HepG2 (cell line): ENCODE measurements around the gene AP2B1. TPM values are rescaled to one million over a fixed set of nuclear protein-coding genes. Genes with fewer than 3 reads are reported as not detected.

Source experiments
- ATAC-seq: fragments of 200-7000 bp; cut with Tn5 transposase; 3 replicates; pipeline ENCODE4 v1.9.1; 2020; ENCODE audit warnings: mild to moderate bottlenecking, moderate library complexity
- BruUV-seq: library from RNA; stranded (reverse); fragments of 400-500 nt; replicated peaks from 2 replicates; lab custom pipeline; 2021; lab: Mats Ljungman, UMichigan
- CTCF ChIA-PET: fragments of 300-600 bp; formaldehyde crosslinking; extraction: SDS; loops from one replicate; lab custom pipeline; 2021; ENCODE audit warnings: low total read pairs, inconsistent platforms, low intra/inter-chr PET ratio; lab: Yijun Ruan, JAX
- POLR2A ChIA-PET: fragments of 350-600 bp; sonication (Branson Sonifier 250); formaldehyde crosslinking; loops from one replicate; lab custom pipeline; 2020; ENCODE audit warnings: antibody characterized with exemption, inconsistent platforms; lab: Yijun Ruan, JAX
- DNase-seq: peaks from one replicate; pipeline ENCODE4 v3.0.0-alpha.2; 2015; ENCODE audit warnings: low spot score
- FAIRE-seq: peaks from 3 replicates; lab custom pipeline; 2011; peaks lifted over from hg19 to GRCh38; lab: Jason Lieb, UNC
- H2AFZ ChIP-seq: one replicate; pipeline ENCODE4 v1.6.1; 2011; ENCODE audit warnings: low read length, inconsistent platforms
- H3K27ac ChIP-seq: fragments of 300-600 bp; 3 replicates; pipeline ENCODE4 v1.8.0; 2011; ENCODE audit warnings: mixed run types, mild to moderate bottlenecking, mixed read lengths, low read length, inconsistent platforms; ENCODE audit not compliant: insufficient read depth; ENCODE audit errors: extremely low read length
- H3K27me3 ChIP-seq, 2 experiments: fragments of 200-600 bp in 1 of 2; 2 replicates in 1 of 2; 3 replicates in 1 of 2; pipeline versions ENCODE4 v1.6.0 to v1.8.0; 2011; ENCODE audit warnings: low read length in 2 of 2, mild to moderate bottlenecking in 2 of 2, moderate library complexity in 2 of 2, inconsistent platforms in 1 of 2; ENCODE audit not compliant: insufficient read depth in 2 of 2, control insufficient read depth in 1 of 2
- H3K36me3 ChIP-seq, 2 experiments: fragments of 200-600 bp in 1 of 2; replicated peaks in 1 of 2; 2 replicates in 1 of 2; 3 replicates in 1 of 2; pipeline versions ENCODE4 v1.5.1 to v1.8.0; 2011; ENCODE audit warnings: low read length in 2 of 2, inconsistent platforms in 1 of 2; ENCODE audit not compliant: insufficient read depth in 2 of 2, control insufficient read depth in 1 of 2
- H3K4me1 ChIP-seq: 2 replicates; pipeline ENCODE4 v1.5.1; 2012; ENCODE audit warnings: low read length, inconsistent platforms; ENCODE audit not compliant: insufficient read depth
- H3K4me2 ChIP-seq: 2 replicates; pipeline ENCODE4 v1.6.0; 2011; ENCODE audit warnings: low read depth, low read length, inconsistent platforms
- H3K4me3 ChIP-seq, 3 experiments: fragments of 200-600 bp in 1 of 3; sonication (generic), shearing (Covaris generic) in 1 of 3; replicated peaks in 1 of 3; 2 replicates each; pipeline ENCODE4 v1.5.1; 2011 to 2016; ENCODE audit warnings: low read length in 3 of 3, inconsistent platforms in 2 of 3, low read depth in 2 of 3, mild to moderate bottlenecking in 2 of 3, control low read depth in 1 of 3, mixed read lengths in 1 of 3; ENCODE audit not compliant: insufficient read depth in 1 of 3
- H3K79me2 ChIP-seq: one replicate; pipeline ENCODE4 v1.6.1; 2011; ENCODE audit warnings: low read length, inconsistent platforms; ENCODE audit not compliant: insufficient read depth
- H3K9ac ChIP-seq: 2 replicates; pipeline ENCODE4 v1.6.0; 2011; ENCODE audit warnings: mild to moderate bottlenecking, low read depth, low read length, inconsistent platforms; ENCODE audit not compliant: insufficient read depth
- H3K9me3 ChIP-seq: 2 replicates; pipeline ENCODE4 v1.5.1; 2012; ENCODE audit warnings: mild to moderate bottlenecking, low read length
- H4K20me1 ChIP-seq: 2 replicates; pipeline ENCODE4 v1.6.0; 2011; ENCODE audit warnings: inconsistent platforms, mild to moderate bottlenecking, low read length, moderate library complexity; ENCODE audit not compliant: insufficient read depth
- ATF2 ChIP-seq: sonication (generic); formaldehyde crosslinking; IDR thresholded peaks from 2 replicates; pipeline ENCODE4 v1.4.0; 2020; ENCODE audit warnings: missing genetic modification reagents
- BRD4 ChIP-seq: sonication (generic); formaldehyde crosslinking; IDR thresholded peaks from 2 replicates; pipeline ENCODE4 v1.4.0; 2020; ENCODE audit warnings: missing genetic modification reagents
- HCFC1 ChIP-seq: fragments of 150-350 bp; IDR thresholded peaks from 2 replicates; pipeline ENCODE4 v1.6.1; 2014; ENCODE audit warnings: low read depth, low read length
- ISL2 ChIP-seq: sonication (generic); formaldehyde crosslinking; IDR thresholded peaks from 2 replicates; pipeline ENCODE4 v1.5.0; 2020; ENCODE audit warnings: missing genetic modification reagents
- NONO ChIP-seq, 2 experiments: fragments of 450-650 bp in 1 of 2; sonication (generic) in 1 of 2; formaldehyde crosslinking in 1 of 2; IDR thresholded peaks in 1 of 2; conservative IDR thresholded peaks in 1 of 2; 2 replicates each; pipeline versions ENCODE4 v1.6.1 to v1.8.0; 2017 to 2022; ENCODE audit warnings: mild to moderate bottlenecking in 1 of 2, missing genetic modification reagents in 1 of 2, moderate library complexity in 1 of 2
- REL ChIP-seq: sonication (generic); formaldehyde crosslinking; conservative IDR thresholded peaks from 2 replicates; pipeline ENCODE4 v1.8.0; 2022; ENCODE audit warnings: mild to moderate bottlenecking, missing genetic modification reagents, moderate library complexity
- TEF ChIP-seq: sonication (generic); formaldehyde crosslinking; IDR thresholded peaks from 2 replicates; pipeline ENCODE4 v1.5.0; 2020; ENCODE audit warnings: missing genetic modification reagents
- ZNF20 ChIP-seq: sonication (generic); formaldehyde crosslinking; IDR thresholded peaks from 2 replicates; pipeline ENCODE4 v1.4.0; 2020; ENCODE audit warnings: mild to moderate bottlenecking, moderate library complexity, missing genetic modification reagents
- ZNF232 ChIP-seq: sonication (generic); formaldehyde crosslinking; IDR thresholded peaks from 2 replicates; pipeline ENCODE4 v1.4.0; 2020; ENCODE audit warnings: missing genetic modification reagents, borderline replicate concordance
- whole genome bisulfite sequencing: methylation state at CpG from one replicate; pipeline ENCODE4 v1.1.6; 2017; ENCODE audit warnings: low lambda C conversion rate; 5-methylcytosine and 5-hydroxymethylcytosine counted together
- in situ Hi-C: cut with HindIII; loops from 2 replicates; pipeline ENCODE4 v1.10.0; 2017; ENCODE audit warnings: low pct_unique_long_range_greater_than_20kb; ENCODE audit not compliant: extremely low pct_ligation_motif_present
- intact Hi-C: fragments of 100-400 bp; cut with micrococcal nuclease; formaldehyde crosslinking; loops from one replicate; pipeline ENCODE4 v1.10.0; 2022; ENCODE audit not compliant: unreplicated experiment
- polyA plus RNA-seq, 8 experiments: library from polyadenylated mRNA; depleted of rRNA in 3 of 8; stranded (reverse) in 7 of 8; unstranded in 1 of 8; fragments of >200 nt; fragmentation: Illumina TruSeq in 4 of 8; extraction: Trizol in 4 of 8; gene quantifications; 2 replicates each; pipeline versions ENCODE4 v1.2.1 to v1.2.3, GENCODE V29; 2011 to 2016; ENCODE audit warnings: low read depth in 4 of 8, missing spikeins in 1 of 8, mixed read lengths in 1 of 8; ENCODE audit not compliant: insufficient read depth in 1 of 8
- total RNA-seq, 5 experiments: library from RNA; depleted of rRNA; stranded (reverse); fragments of >200 nt; fragmentation: Illumina TruSeq; extraction: Trizol; gene quantifications; 2 replicates each; pipeline ENCODE4 v1.2.3, GENCODE V29; 2016; ENCODE audit warnings: low read depth in 1 of 5
- TF ChIP-seq, protein P1 (sequence below): sonication (generic); formaldehyde crosslinking; IDR thresholded peaks from 2 replicates; pipeline ENCODE4 v1.5.1; 2020; ENCODE audit warnings: missing genetic modification reagents, mild to moderate bottlenecking, borderline replicate concordance

The AP2B1 gene
- total and polyA plus RNA-seq, 2 of the 13 experiments (the other 11 are each of a cell fraction or from before 2014, with no cell fraction given): 23.8 to 71.3 TPM

- FAIRE-seq: no peak
- Histone ChIP-seq H3K79me2 (no peaks in the 10 kb centered on the region), H3K36me3 (no peaks in the 10 kb centered on the region)
- intact Hi-C loops: no loop called here
- POLR2A ChIA-PET: no interaction called here
- TF ChIP-seq, protein P1, sequence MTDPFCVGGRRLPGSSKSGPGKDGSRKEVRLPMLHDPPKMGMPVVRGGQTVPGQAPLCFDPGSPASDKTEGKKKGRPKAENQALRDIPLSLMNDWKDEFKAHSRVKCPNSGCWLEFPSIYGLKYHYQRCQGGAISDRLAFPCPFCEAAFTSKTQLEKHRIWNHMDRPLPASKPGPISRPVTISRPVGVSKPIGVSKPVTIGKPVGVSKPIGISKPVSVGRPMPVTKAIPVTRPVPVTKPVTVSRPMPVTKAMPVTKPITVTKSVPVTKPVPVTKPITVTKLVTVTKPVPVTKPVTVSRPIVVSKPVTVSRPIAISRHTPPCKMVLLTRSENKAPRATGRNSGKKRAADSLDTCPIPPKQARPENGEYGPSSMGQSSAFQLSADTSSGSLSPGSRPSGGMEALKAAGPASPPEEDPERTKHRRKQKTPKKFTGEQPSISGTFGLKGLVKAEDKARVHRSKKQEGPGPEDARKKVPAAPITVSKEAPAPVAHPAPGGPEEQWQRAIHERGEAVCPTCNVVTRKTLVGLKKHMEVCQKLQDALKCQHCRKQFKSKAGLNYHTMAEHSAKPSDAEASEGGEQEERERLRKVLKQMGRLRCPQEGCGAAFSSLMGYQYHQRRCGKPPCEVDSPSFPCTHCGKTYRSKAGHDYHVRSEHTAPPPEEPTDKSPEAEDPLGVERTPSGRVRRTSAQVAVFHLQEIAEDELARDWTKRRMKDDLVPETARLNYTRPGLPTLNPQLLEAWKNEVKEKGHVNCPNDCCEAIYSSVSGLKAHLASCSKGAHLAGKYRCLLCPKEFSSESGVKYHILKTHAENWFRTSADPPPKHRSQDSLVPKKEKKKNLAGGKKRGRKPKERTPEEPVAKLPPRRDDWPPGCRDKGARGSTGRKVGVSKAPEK (CRISPR knock-in tag): no peak
- TF ChIP-seq BRD4 (CRISPR knock-in tag) (no peak), ZNF232 (CRISPR knock-in tag) (no peak), ZNF20 (CRISPR knock-in tag) (no peak), NONO (IDR thresholded peaks at IDR 0.05) (no peak), NONO (CRISPR knock-in tag; conservative IDR thresholded peaks at IDR 0.05) (no peak), TEF (CRISPR knock-in tag) (no peak), ISL2 (CRISPR knock-in tag) (no peak), REL (CRISPR knock-in tag) (no peak), HCFC1 (no peak), ATF2 (CRISPR knock-in tag) (no peak)
- TF ChIP-seq, all 625 proteins: peak for 0
- Histone ChIP-seq H2AFZ (no peak overlapping the region), H4K20me1 (no peaks in the 10 kb centered on the region), H3K4me3 (no peak overlapping the region), H3K9me3 (no peaks in the 10 kb centered on the region), H3K9ac (no peak overlapping the region), H3K27ac (no peak overlapping the region), H3K4me1 (no peaks in the 10 kb centered on the region), H3K27me3 (peaks cover 1 to 6% of the 10 kb centered on the region in 2 experiments; a peak in 1 of 5 replicates), H3K4me2 (no peak overlapping the region)
- BruUV-seq: no TSS peak
- ATAC-seq: no peak
- DNase-seq: no peak
- CTCF ChIA-PET: no interaction called here
- in situ Hi-C loops: loop anchor here (25.0 kb wide), 1 partner anchor 1137 kb away; no protein-coding TSS in a partner anchor
- 0% methylated on average over 1 of the region's 1 CpG for WGBS
Measured at GRCh38 chr17:35548978-35549377, 38.1 kb upstream of the AP2B1 start.
